ENCODE data around the gene INO80.

INO80 gene

GRCh38 chr15:40930430-40931299 is 185.4 kb downstream of the INO80 start:
- peak; percentile 46 for DNase-seq (ENCODE audit: low spot score)

GRCh38 chr15:40929660-40930429 is 186.2 kb downstream of the INO80 start:
- peak; percentile 56 for DNase-seq (ENCODE audit: low spot score)

All from kidney tubule cell (primary cell).